Measurements from ENCODE around the gene PER3.
"Not testable (repeated sequence)": the region's sequence is repeated elsewhere in the genome, so short reads cannot be mapped to it uniquely, and the experiment has no call there.

Gene PER3

DNA sequence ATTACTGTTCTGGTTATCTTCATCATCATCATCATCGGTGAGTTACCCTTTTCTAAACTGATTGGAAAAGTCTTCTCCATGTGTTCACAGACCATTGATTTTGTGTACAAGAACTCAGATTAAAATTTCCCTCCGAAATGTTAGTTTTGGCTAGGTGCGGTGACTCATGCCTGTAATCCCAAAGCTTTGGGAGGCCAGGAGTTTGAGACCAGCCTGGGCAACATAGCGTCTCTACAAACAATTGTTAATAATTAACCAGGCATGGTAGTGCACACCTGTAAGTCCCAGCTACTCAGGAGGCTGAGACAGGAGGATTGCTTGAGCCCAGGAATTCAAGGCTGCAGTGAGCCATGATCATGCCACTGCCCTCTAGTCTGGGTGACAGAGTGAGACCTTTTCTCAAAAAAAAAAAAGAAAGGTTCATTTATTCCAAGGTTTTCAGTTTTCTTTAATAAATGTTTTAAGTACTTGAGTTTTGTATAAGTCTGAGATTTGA lies 5.9 kb upstream of the PER3 start:
- DNase-seq, result no peak

DNA sequence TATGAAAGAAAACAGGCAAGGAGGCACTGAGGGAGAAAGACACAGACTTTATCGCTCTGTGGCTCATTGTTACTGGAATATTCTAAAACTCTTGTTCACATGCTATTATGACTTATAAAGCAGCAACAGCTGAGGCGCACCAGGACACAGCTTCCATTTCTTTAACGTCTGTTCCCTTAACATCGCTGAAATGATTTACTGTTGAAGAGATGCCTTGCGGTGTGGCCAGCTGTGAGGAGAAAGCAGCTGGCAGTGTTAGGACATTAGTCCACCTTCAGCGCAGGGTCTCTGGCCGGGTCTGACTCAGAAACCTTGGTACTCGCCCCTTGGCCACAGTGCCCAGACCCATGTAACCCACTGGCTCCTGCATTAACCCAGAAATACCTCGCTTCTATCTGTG lies 3.1 kb upstream of the PER3 start:
- DNase-seq, result no peak

DNA sequence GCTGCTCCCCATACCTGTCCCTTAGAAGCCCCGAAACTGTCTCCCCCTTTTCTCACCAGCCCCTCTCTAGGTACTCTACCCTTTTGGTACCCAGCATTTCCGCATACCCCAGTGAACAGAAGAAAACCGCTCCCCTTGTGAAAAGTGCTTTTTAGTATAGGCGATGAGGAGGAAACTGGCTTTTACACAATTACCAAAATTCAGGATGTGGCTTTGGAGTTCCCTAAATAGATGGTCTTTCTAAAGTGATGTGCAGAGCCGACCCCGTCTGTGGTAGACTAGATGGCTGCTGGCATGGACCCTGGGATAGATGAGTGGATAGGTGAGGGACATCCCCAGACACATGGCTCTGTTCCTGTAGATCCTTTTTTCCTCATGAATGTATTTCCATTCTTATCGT lies 2.6 kb upstream of the PER3 start:
- DNase-seq, result no peak

DNA sequence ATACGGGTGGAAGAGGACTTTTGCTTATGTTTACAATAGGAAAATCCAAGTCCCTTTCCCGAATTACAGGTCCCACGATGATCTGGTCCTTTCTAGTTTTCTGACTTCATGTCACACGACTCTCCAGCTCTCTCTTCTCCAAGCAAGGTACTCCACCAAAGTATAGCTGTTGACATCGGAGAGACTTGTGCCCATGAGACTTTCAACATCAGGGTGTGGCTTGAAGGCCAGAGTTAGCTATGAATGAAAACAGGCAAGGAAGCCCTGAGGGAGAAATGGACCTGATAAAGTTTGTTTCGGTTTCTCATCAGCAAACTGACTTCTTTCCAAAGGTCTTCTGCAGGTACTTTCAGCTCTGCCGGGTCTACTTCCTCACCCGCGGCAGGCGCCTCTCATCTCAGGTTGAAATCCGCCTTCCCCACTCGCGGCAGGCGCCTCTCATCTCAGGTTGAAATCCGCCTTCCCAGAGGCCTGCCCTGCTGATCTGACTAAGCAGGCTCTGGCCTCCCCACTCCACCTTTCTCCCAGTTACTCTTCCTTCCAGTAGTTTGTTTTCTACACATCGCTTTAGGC lies 2.1 kb upstream of the PER3 start:
- no peak for DNase-seq

DNA sequence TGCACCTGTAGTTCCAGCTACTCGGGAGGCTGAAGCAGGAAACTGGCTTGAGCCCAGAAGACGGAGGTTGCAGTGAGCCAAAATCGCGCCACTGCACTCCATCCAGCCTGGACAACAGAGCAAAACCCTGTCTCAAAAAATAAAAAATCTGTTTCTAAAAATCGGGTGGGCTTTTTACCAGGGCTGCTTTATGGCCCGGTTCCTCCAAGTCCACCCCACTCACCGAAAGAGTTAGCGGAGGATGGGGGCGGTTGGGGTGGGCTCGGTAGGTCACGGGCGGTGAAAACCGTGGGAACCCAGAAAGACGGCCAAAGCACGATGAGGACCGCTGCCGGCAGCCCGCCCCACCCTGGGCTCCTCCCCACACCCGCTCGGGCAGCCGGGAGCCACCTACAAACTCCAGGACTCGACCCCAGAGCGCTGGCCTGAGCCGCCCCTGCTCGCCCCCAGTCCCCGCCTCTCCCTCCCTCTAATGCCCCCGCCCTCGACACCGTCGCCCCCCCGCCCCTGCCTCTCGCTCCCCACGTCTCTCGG lies 846 bp upstream of the PER3 start:
- peak in 46 of 58 donors; percentile 39 to 88 (median 74) for DNase-seq

DNA sequence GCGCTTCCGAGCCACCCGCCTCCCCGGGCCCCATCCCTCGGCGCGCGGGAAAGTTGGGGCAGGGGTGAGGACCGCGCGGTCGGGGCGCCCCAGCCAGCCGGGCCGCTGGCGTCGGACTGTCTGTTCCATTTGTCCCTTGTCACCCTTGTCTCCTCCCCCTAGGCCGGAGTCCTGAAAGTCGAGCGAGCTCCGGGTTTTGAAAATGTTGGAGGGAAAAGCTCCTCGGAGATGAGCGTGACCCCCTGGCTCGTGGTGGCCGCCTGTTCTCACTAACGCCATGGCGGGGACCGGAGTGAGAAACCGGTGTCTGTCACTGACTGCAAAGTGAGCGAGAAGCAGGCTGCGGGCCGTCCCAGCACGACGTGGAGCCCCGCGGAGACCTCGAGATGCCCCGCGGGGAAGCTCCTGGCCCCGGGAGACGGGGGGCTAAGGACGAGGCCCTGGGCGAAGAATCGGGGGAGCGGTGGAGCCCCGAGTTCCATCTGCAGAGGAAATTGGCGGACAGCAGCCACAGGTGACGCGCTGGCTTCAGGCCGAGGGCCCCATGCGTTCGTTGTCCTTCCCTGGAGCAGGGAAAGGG lies 491 bp downstream of the PER3 start:
- peak in 10 of 58 donors; percentile 22 to 67 (median 47) for DNase-seq

DNA sequence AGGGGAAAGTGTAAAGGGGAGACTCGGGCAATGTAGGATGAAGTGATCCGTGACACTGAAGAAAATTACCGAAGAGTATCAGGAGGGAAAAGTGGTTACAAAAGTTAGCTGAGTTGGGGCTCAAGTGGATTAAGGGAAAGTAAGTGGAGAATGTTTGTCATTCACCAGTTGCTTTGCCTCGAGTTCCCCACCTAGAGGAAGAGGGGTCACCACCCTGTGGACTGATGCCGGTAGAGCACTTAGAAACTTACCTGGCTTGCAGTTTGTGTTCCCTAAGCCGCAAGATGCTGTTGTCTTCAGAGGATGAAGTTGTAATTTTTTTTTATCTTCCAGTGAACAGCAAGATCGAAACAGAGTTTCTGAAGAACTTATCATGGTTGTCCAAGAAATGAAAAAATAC lies 1.0 kb downstream of the PER3 start:
- DNase-seq, result no peak

DNA sequence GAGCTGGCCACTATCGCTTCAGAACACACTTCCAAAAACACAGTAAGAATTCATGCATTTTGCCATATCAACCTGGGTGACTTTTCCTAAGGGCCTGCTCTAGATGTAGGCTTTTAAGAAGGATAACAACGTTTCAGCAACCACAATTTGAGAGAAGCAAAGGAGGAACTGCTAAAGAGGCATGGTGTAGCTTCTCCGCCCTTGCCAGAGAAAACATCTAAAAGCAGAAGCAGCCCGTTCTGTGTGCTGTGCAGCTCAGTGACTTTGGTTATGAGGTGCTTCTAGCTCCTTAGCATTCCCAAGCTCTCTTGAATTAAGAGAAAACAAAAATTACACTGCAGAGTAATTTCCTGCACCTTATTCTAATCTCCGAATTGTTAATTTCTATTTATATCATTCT lies 2.7 kb downstream of the PER3 start:
- no peak for DNase-seq

DNA sequence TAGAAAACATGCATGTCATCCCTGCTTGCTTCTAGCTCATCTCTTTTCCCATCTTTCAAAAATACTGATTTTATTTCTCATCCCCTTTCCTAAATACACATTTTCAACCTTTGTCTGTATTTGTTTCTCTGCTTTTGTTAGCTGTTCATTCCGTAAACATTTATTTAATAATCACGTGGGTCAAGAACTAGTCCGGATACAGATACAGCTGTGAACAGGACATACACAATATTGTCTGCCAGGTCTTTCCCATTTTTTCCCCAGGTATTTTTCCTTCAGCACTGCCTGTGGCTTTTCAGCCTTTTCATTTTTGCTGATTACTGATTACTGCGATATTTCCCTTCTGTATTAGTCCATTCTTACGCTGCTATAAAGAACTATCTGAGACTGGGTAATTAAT lies 5.7 kb downstream of the PER3 start:
- DNase-seq, result no peak

DNA sequence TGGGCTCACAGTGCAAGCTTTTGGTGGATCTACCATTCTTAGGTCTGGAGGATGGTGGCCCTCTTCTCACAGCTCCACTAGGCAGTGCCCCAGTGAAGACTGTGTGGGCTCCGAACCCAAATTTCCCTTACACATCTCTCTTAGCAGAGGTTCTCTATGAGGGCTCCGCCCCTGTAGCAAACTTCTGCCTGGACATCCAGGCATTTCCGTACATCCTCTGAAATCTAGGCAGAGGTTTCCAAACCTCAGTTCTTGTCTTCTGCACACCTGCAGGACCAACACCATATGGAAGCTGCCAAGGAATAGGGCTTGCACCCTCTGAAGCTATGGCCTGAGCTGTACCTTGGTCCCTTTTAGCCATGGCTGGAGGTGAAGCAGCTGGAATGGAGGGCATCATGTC lies 6.9 kb downstream of the PER3 start:
- DNase-seq, result not testable (repeated sequence)

DNA sequence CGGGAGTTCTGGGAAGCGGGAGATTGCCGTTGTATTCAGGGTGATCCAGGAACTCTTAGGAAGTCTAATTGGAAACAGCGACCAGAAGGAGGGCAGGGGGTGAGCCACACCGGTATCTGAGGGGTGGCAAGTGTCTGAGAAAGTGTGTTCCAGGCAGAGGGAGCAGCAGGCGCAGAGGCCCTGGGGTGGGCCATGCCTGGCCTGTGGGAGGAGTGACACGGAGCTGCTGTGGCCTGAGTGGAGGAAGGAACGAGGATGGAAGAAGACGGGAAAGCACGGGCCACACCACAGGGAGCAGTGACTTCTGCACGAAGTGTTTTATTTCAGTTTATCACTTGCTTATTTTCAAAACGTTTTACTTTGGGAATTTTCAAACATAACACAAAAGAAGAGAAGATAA lies 11.3 kb downstream of the PER3 start:
- no peak for DNase-seq

DNA sequence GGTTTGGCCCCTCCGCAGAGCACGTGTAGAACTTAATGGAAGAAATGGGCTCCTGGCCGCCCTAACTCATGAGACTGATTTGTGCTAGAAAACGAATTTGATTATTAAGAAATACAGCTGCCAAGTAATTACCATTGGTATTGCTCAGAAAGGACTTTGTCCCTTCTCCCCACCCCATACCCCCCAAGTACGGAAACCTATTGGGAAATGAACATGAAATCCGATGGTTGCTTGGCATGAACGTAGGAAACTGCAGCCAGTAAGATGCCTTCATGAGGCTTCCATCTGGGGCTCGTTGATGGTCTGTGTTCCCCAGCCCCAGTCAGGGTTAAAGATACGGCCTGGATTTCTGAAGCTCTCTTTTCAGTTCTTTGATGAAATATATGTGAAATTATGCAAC lies 21.4 kb downstream of the PER3 start:
- no peak for DNase-seq

DNA sequence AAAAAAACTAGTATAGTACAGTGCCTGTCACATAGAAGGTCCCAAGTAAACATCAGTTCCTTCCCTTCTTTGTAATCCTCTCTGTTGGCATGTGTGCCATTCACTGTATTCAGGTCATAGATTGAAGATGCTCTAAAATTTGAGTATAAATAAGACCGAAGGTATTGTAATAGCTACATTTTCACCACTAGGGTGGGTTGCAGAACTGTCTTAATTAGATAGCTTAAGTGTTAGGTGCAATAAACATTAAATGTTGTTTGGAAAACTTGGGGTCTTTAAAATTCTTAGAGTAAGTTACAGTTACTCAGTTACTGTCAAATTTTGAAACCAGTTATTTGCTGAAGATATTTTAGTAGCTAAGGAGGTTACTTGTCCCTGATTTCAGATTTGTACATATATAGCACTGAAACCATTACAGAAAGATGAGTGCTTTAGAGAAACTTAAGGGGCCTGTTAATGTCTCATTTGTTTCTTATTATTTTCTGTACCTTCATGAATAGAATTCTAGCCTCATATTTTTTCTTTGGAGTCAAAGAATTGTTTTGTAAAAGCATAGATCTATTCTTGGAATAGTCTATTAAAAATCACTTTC lies 24.3 kb downstream of the PER3 start:
- no peak for DNase-seq

DNA sequence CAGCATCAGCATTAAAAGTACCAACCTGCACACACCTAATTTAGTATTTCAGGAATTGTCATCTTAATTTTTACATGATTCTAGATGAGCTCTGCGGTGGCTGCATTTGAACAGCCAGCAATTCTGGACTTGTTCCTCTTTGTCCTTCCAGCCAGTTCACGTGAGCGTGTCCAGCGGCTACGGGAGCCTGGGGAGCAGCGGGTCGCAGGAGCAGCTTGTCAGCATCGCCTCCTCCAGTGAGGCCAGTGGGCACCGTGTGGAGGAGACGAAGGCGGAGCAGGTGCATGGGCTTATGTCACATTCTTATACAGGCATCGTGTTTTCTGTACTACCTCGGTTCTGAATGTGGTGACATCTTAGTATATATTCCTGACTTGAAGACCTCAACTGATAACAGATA lies 25.7 kb downstream of the PER3 start:
- DNase-seq, result no peak

DNA sequence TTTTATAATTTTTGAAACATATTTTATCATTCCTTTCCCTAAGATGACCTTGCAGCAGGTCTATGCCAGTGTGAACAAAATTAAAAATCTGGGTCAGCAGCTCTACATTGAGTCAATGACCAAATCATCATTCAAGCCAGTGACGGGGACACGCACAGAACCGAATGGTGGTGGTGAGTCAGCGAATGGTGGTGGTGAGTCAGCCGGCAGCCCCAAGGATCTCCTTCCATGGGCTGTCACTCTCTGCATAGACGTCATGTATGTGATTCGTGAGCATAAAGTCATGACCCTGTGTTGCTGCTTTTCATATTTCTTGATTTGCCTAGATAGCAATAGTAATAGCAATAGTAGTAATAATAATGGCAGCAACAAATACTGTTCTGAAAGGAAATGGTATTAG lies 26.3 kb downstream of the PER3 start:
- DNase-seq, result no peak

DNA sequence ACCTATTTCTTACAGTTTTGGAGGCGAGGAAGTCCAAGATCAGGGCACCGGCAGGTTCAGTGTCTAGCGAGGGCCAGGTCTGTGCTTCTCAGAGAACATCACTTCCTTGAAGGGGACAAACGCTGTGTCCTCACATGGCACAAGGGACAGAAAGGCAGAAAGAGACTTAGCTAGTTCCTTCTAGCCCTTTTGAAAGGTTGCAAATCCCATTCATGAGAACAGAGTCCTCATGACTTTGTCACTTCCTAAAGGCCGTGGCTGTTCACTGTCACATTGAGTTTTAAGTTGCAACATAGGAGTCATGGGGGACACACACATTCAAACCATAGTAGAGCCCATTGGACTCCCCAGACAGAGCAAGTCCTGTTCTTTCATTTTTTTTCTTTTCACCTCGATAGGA lies 27.4 kb downstream of the PER3 start:
- DNase-seq, result no peak

DNA sequence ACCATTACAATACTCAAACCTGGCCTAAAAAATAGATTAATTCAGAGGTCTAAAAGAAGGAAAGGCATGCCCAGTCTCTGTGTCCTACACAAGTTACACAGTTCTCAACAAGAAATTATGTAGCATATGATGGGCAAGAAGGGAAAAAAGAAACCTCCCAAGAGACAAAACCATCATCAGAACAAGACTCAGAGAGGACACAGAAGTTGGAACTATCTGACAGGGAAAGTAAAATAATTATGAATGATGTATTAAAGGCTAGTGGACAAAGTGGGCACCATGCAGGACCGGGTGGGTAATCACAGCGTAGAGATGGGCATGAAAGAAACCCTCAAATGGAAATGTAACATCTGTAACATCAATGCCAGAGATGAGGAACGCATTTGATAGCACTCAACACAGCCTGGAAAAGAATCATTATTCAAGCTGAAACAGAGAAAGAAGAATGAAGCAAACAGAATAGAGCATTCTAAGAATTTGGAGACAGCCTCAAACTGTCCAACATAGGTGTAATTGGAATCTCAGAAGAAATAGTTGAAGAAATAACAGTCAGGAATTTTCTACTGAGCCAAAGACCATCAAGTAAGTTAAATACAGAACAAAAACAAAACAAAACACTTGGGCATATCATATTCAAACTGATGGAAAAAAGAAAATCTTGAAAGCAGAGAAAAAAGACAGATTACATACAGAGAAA lies 29.7 kb downstream of the PER3 start:
- no peak for DNase-seq

DNA sequence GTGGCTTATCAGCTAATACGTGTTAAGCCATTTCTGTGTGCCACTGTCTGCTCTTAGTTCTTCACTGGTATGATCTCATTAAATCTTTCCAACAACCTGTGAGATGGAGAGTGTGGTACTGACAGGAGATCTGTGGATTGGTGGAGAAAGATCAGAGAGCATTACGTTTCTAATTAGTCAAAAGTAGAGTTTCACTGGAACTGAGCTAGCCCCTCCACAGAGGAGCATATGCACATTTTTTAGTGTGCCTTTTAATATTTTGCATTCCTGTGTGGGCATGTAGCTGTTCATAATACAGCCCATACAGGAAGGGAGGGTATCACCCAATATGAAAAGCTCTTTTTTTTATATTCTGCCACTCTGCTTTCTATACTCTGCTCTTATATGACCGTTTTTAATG lies 37.2 kb downstream of the PER3 start:
- no peak for DNase-seq

DNA sequence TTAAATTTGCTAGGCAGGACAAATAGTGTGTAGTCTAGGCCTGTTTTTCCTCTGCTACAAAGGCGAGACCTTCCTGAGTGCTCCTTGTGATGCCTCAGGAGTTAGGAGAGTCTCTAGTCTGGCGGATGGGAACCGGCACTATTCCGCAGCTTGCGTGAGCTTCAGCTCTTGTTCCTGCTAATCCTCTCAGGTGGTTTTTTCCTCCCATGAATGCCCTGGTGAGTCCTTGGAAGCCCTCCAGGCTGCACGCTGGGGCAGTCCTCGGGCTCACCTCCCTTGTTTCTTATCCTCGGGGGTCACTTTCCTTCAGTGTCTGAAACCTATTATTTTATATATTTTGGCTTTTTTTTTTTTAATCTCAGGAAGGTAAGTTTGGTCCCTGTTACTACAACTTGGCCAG lies 40.6 kb downstream of the PER3 start:
- DNase-seq, result no peak

DNA sequence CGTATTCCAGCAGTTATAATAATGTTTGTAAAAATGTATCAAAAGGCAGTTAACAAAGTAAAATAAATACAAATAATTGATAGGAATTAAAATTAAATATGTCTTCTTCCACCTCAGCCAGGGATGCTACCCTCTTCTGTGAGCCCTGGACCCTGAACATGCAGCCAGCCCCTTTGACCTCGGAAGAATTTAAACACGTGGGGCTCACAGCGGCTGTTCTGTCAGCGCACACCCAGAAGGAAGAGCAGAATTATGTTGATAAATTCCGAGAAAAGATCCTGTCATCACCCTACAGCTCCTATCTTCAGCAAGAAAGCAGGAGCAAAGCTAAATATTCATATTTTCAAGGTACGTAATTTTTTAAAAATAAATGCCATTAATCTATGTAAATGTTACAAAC lies 42.3 kb downstream of the PER3 start:
- no peak for DNase-seq

DNA sequence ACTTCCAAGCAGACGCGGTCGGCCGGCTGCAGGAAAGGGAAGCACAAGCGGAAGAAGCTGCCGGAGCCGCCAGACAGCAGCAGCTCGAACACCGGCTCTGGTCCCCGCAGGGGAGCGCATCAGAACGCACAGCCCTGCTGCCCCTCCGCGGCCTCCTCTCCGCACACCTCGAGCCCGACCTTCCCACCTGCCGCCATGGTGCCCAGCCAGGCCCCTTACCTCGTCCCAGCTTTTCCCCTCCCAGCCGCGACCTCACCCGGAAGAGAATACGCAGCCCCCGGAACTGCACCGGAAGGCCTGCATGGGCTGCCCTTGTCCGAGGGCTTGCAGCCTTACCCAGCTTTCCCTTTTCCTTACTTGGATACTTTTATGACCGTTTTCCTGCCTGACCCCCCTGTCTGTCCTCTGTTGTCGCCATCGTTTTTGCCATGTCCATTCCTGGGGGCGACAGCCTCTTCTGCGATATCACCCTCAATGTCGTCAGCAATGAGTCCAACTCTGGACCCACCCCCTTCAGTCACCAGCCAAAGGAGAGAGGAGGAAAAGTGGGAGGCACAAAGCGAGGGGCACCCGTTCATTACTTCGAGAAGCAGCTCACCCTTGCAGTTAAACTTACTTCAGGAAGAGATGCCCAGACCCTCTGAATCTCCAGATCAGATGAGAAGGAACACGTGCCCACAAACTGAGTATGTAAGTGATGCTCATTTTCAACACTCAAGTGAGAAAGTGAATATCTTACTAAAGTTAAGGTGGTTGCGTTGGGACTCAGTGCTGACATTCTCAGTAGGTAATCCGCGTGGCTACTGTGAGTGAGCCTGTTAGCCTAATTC lies 43.2 kb downstream of the PER3 start:
- DNase-seq, result peak in 2 of 58 donors; percentile 2 to 4

Measured in anterior cingulate cortex (tissue), 58 donors.